ENCODE measurements around the gene ARHGAP35. TPM values are rescaled to one million over a fixed set of nuclear protein-coding genes. Genes with fewer than 3 reads are reported as not detected.

The ARHGAP35 gene
- total RNA-seq, 1 experiment from 2014 or later = 84.8 TPM

DNA sequence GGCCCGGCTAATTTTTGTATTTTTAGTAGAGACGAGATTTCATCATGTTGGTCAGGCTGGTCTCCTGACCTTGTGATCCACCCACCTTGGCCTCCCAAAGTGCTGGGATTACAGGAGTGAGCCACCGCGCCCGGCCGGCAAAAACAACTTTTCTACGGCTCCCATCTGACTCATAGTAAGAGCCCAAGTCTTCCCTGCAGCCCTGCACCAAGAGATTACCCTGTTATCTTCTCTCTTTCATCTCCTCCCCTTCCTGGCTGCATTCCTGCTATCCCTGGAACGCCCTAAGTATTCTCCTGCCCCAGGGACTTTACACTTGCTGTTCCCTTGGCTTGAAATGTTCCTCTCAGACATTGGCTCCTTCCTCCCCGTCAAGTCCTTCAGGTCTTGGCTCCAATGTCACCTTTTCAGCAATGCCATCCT lies 16.7 kb upstream of the ARHGAP35 start:
- Mint-ChIP-seq H3K4me1 (ENCODE audit: low read depth, unreplicated experiment) (peaks cover 46% of the 10 kb centered on the region), H3K4me3 (ENCODE audit: low read depth, unreplicated experiment) (no peak overlapping the region), H3K9me3 (ENCODE audit: low read depth, unreplicated experiment) (no peaks in the 10 kb centered on the region), H3K36me3 (ENCODE audit: insufficient read depth, unreplicated experiment) (peaks cover 54% of the 10 kb centered on the region), H3K27ac (ENCODE audit: unreplicated experiment) (no peak overlapping the region), H3K27me3 (ENCODE audit: unreplicated experiment) (no peaks in the 10 kb centered on the region)
- TF ChIP-seq, protein P1, sequence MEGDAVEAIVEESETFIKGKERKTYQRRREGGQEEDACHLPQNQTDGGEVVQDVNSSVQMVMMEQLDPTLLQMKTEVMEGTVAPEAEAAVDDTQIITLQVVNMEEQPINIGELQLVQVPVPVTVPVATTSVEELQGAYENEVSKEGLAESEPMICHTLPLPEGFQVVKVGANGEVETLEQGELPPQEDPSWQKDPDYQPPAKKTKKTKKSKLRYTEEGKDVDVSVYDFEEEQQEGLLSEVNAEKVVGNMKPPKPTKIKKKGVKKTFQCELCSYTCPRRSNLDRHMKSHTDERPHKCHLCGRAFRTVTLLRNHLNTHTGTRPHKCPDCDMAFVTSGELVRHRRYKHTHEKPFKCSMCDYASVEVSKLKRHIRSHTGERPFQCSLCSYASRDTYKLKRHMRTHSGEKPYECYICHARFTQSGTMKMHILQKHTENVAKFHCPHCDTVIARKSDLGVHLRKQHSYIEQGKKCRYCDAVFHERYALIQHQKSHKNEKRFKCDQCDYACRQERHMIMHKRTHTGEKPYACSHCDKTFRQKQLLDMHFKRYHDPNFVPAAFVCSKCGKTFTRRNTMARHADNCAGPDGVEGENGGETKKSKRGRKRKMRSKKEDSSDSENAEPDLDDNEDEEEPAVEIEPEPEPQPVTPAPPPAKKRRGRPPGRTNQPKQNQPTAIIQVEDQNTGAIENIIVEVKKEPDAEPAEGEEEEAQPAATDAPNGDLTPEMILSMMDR (IDR thresholded peaks at IDR 0.05; ENCODE audit: unreplicated experiment) = no peak
- no TSS peak for BruUV-seq (replicated peaks)
- DNase-seq = no peak
- intact Hi-C loops (cut with micrococcal nuclease; ENCODE audit: unreplicated experiment) = no loop called here
- CTCF ChIA-PET = no interaction called here

DNA sequence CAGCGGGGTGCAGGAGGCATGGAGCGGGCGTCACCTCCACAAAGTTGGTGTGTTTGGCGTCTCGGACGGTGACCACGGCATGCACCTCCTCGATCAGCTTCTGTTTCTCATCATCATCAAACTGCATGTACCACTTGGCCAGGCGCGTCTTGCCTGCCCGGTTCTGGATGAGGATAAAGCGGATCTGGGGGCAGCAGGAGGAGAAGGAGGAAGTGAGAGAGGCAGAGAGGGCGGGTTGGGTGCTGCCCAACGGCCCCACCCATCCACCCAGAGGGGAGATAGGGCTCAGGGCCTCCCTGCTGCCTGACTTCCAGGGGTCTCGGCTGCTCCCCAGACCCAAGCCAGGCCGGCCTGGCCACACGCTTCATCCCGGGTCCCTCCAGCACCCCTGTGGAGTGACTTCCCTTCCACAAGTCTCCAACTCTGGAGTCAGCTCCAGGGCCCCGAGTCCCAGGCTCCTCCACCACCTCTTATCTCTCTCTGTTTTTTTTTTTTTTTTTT lies 14.8 kb upstream of the ARHGAP35 start:
- Mint-ChIP-seq H3K27me3 (ENCODE audit: unreplicated experiment) (no peaks in the 10 kb centered on the region), H3K9me3 (ENCODE audit: low read depth, unreplicated experiment) (no peaks in the 10 kb centered on the region), H3K4me3 (ENCODE audit: low read depth, unreplicated experiment) (no peak overlapping the region), H3K4me1 (ENCODE audit: low read depth, unreplicated experiment) (peaks cover 45% of the 10 kb centered on the region), H3K27ac (ENCODE audit: unreplicated experiment) (no peak overlapping the region), H3K36me3 (ENCODE audit: insufficient read depth, unreplicated experiment) (peaks cover 57% of the 10 kb centered on the region)
- BruUV-seq (replicated peaks) = no TSS peak
- intact Hi-C loops (cut with micrococcal nuclease; ENCODE audit: unreplicated experiment) = no loop called here
- DNase-seq = no peak
- CTCF ChIA-PET = no interaction called here
- TF ChIP-seq, protein P1 (IDR thresholded peaks at IDR 0.05; ENCODE audit: unreplicated experiment) = no peak

DNA sequence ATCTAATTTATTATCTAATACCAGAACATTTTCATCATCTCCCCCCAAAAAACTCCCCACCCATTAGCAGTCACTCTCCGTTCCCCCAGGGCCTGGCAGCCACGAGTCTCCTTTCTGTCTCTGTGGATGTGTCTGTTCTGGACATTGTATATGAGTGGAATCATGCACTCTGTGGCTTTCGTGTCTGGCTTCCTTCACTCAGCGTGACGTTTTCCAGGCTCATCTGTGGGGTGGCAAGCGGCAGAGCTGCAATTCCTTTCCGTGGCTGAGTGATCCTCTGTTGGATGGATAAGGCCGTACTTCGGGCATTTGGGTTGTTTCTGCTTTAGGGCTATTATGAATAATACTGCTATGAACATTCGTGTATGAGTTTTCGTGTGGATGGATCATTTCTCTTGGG lies 13.3 kb upstream of the ARHGAP35 start:
- Mint-ChIP-seq H3K4me3 (ENCODE audit: low read depth, unreplicated experiment) (no peak overlapping the region), H3K27me3 (ENCODE audit: unreplicated experiment) (no peaks in the 10 kb centered on the region), H3K9me3 (ENCODE audit: low read depth, unreplicated experiment) (no peaks in the 10 kb centered on the region), H3K27ac (ENCODE audit: unreplicated experiment) (no peak overlapping the region), H3K4me1 (ENCODE audit: low read depth, unreplicated experiment) (peaks cover 30% of the 10 kb centered on the region), H3K36me3 (ENCODE audit: insufficient read depth, unreplicated experiment) (peaks cover 56% of the 10 kb centered on the region)
- TSS peak; percentile 28 for BruUV-seq (replicated peaks)
- DNase-seq = no peak
- CTCF ChIA-PET = no interaction called here
- TF ChIP-seq, protein P1 (IDR thresholded peaks at IDR 0.05; ENCODE audit: unreplicated experiment) = no peak
- intact Hi-C loops (cut with micrococcal nuclease; ENCODE audit: unreplicated experiment) = no loop called here

- intact Hi-C loops (cut with micrococcal nuclease; ENCODE audit: unreplicated experiment) = no loop called here
- peaks cover 21% of the 10 kb centered on the region for H3K4me1 Mint-ChIP-seq (ENCODE audit: low read depth, unreplicated experiment)
- no peak for DNase-seq
- no peak overlapping the region for H3K27ac Mint-ChIP-seq (ENCODE audit: unreplicated experiment)
- BruUV-seq (replicated peaks) = no TSS peak
- H3K9me3 Mint-ChIP-seq (ENCODE audit: low read depth, unreplicated experiment) = no peaks in the 10 kb centered on the region
- TF ChIP-seq, protein P1 (IDR thresholded peaks at IDR 0.05; ENCODE audit: unreplicated experiment) = no peak
- no peaks in the 10 kb centered on the region for H3K27me3 Mint-ChIP-seq (ENCODE audit: unreplicated experiment)
- CTCF ChIA-PET = no interaction called here
- H3K4me3 Mint-ChIP-seq (ENCODE audit: low read depth, unreplicated experiment) = no peak overlapping the region
- peaks cover 48% of the 10 kb centered on the region for H3K36me3 Mint-ChIP-seq (ENCODE audit: insufficient read depth, unreplicated experiment)
Measured at GRCh38 chr19:46848389-46848788, 12.4 kb upstream of the ARHGAP35 start.

All from Calu3 (cell line).